HG02943 (cell line): ENCODE measurements around the gene SCRN2.

ENCODE experiments used
- ATAC-seq: cut with Tn5 transposase; IDR thresholded peaks from one replicate; pipeline ENCODE4 v1.9.1; 2021; ENCODE audit warnings: mild to moderate bottlenecking, low read depth, moderate library complexity; ENCODE audit not compliant: unreplicated experiment

The SCRN2 gene

DNA sequence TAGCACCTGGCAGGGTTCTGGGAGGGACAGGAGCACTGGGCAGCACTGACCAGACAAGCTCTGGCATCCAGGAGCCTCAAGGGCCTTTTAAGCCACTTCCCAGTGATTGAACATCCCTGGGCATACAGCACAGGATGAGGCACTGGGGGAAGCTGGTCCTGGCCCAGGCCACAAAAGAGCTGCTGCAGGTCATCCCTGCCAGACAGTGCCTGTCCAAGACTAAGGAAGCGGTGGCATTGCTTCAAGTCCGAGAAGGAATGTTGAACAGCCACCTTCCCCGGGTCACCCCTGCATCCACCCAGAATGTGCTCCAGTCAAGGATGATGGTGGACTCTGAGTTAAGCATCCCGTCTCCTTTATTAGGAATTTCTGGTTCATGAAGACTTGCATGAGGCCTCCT is 18.3 kb downstream of the SCRN2 start:
- ATAC-seq, result no peak

GRCh38 chr17:47821424-47822391 is 19.4 kb downstream of the SCRN2 start, which contains the start of gene OSBPL7:
TSS of gene OSBPL7 (minus strand) at chr17:47821794. CDS start at chr17:47820278, 1,516 bp downstream.
- ATAC-seq, result no peak

- no peak for ATAC-seq
Measured at GRCh38 chr17:47821031-47821423, 20.0 kb downstream of the SCRN2 start.

GRCh38 chr17:47820033-47820789 is 20.9 kb downstream of the SCRN2 start:
- no peak for ATAC-seq

GRCh38 chr17:47819475-47819874 is 21.6 kb downstream of the SCRN2 start:
- ATAC-seq, result no peak

- ATAC-seq, result no peak
Measured at GRCh38 chr17:47818002-47818695, 22.9 kb downstream of the SCRN2 start.

DNA sequence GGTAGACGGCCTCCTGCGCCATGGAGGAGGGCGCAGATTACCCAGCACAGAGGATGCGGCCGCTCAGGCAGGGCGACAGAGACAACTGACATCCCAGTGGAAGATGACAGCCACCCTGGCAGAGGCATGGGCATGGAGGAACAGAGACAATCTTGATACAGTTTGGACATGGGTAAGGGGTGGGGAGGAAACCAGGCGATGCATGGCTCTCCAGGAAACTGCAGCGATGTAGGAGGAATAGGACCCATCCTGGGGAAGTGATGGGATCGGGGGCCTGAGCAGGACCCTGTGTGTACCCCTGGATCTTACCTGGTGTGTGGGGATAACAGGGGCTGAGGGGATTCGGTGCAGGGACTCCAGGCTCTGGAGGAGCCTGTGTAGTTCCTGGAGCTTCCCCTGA is 24.1 kb downstream of the SCRN2 start:
- no peak for ATAC-seq

DNA sequence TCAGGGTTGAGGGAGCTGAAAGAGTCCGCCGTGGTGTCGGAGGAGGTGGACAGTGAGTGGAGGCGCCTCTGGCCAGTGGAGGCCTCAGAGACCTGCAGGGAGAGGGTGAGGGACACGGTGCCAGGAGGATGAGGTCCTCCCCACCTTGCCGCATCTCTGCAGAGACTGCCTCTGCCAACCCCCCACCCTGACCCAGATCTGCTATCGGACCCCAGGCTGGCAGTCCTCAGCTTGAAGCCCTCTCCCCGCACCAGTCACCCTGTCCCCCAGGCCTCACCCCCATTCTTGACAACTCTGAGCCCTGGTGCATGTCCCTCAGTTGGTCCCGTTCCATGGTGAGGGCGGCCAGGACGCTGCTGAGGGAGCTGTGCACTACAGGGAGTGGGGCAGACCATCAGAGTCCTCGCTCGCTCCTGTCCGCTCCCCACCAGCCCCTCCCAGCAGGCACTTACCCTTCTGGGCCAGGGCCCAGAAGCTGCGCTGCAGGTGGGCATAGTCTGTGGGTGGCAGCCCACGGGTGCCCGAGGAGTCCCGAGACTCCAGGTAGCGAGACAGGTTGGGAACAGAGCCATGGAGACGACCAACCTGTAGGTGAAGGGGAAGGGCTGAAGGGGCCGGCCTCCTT is 24.9 kb downstream of the SCRN2 start:
- ATAC-seq, result no peak

DNA sequence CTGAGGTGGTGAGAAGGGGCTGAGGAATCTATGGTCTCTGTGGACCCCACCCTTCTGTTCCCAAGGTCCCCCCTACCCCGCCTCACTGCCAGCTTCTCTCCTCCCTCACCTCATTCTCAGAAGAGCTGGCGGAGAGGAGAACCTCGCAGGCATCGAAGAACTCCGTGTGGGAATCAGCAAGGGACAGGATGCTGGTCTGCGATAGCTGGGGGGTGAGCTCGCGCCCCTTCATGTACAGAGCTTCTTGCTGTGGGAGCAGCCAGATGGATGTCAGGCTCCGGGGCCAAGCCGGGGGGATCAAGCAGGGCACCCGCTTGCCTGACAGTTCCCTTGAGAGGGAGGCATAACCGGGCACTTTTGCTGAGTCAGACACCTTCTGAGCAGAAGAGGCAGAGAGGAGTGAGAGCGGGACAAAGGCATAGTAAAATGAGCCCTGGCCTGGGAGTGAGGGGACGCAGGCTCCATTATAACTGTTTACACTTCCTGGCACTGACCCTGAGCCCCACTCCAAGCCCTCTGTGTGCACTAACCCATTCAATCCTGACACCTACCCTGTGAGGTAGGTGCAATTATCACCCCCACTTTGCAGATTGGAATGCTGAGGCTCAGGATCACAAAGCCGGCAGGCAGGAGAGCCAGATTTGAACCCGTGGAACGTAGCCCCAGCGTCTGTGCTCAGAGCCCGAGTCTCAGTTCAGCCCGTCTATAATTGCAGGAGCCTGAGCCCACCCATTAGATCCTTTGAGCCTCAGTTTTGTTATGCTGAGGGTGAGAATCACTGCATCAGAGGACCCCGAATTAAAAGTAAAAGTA is 25.8 kb downstream of the SCRN2 start:
- ATAC-seq, result no peak

DNA sequence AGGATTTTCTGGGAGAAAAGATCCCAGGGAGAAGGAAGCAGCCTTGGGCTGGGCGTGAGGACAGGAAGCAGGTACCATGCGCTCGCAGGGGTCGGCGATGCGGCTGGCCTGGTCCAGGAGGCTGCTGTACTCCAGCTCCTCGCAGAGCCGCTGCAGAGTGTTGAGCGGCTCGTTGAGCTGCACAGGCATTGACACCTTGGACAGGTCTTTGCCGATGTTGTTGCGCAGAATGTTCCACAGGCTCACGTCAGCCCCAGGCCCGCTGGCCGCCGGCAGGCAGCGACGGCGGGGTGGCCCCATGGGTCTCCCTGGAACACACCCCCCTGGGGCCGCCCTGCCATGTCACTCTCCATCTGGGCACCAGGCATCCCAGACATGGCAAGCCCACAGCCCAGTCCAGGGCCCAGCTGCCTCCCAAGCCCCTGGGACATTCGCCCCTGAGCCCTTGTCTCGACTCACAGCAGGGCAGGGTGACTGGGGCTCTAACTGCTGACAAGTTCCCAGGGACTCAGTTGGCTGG is 27.5 kb downstream of the SCRN2 start:
- no peak for ATAC-seq

- no peak for ATAC-seq
Measured at GRCh38 chr17:47813077-47813476, 28.0 kb downstream of the SCRN2 start.

- no peak for ATAC-seq
Measured at GRCh38 chr17:47812146-47812920, 28.7 kb downstream of the SCRN2 start.

- ATAC-seq, result no peak
Measured at GRCh38 chr17:47811709-47812108, 29.4 kb downstream of the SCRN2 start.

- no peak for ATAC-seq
Measured at GRCh38 chr17:47810901-47811635, 30.0 kb downstream of the SCRN2 start.

DNA sequence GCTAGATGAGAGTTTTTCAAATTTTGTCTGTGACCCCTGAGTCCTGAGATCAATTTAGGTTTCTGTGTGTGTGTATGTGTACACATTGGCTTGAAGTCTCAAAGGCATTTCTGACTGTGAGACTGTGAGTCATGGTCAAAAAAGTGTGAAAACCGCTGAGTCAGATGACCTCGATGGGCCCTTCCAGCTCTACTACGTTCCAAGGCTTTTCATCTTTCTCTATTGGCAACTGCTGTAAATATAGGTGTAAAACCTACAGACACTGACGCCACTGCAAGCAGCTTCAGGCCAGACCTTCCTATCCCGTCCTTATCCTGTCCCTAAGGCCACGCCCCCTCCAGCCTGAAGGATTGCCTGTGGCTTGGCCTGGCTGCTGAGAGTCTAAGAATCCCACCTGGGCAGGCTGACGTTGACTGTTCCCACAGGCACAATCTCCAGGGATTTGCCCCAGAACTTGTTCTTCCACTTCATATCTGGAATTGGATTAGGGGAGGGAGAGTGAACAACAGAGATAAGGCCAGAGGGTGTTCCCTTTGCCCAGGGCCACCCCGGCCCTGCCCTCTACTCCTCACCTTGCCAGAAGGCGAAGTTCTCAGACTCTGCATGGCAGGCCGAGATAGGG is 30.8 kb downstream of the SCRN2 start:
- no peak for ATAC-seq

- ATAC-seq, result no peak
Measured at GRCh38 chr17:47808830-47809480, 32.1 kb downstream of the SCRN2 start.
